ENCODE results near the gene CHST13.

DNA sequence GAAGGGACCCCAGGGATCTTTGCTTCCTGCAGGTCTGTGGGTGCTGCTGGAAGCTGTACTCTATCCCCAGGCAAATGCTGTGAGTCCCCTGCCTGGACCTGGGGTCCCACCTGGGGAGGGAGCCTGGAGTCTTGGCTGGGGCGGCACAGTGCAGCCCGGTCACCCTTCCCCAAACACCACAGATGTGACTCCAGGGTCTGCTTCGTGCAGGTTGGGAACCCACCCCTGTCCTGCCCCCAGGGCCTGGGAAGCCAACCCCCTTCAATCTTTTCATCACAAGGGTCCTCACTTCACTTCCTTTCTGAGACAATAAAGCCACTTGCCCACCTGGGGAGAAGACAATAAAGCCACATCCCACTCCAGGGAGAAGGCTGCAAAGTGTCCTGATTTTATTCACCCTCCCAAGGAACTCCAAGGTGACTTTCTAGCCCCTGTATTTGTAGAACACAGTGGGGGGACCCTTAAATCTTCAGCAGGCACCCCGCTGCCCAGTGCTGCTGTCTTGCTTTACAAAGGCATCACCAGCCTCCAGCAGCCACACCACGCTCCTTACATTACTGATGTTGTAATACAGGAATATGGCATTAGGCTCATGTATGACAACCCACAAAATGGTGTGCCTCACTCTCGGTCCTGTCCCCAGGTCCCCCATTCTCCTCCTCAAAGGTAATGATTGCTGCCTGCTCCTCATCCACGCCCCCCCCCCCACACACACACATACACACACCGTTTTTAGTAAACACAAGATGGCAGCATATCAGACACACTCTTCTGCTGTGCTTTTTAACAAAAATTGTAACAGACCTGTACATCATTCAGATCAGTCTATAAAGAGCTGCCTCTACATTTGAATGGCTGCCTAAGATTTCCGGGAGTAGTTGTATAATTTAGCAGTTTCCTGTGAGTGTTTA is 24.9 kb downstream of the CHST13 start:
- TF ChIP-seq, protein P1, sequence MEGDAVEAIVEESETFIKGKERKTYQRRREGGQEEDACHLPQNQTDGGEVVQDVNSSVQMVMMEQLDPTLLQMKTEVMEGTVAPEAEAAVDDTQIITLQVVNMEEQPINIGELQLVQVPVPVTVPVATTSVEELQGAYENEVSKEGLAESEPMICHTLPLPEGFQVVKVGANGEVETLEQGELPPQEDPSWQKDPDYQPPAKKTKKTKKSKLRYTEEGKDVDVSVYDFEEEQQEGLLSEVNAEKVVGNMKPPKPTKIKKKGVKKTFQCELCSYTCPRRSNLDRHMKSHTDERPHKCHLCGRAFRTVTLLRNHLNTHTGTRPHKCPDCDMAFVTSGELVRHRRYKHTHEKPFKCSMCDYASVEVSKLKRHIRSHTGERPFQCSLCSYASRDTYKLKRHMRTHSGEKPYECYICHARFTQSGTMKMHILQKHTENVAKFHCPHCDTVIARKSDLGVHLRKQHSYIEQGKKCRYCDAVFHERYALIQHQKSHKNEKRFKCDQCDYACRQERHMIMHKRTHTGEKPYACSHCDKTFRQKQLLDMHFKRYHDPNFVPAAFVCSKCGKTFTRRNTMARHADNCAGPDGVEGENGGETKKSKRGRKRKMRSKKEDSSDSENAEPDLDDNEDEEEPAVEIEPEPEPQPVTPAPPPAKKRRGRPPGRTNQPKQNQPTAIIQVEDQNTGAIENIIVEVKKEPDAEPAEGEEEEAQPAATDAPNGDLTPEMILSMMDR (IDR thresholded peaks at IDR 0.05 in 2 of 3, conservative IDR thresholded peaks at IDR 0.05 in 1 of 3; ENCODE audit: borderline replicate concordance in 1 of 3, insufficient read depth in 1 of 3, low read depth in 2 of 3, low read length in 2 of 3), result no peak
- TF ChIP-seq, protein P2, sequence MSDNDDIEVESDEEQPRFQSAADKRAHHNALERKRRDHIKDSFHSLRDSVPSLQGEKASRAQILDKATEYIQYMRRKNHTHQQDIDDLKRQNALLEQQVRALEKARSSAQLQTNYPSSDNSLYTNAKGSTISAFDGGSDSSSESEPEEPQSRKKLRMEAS (IDR thresholded peaks at IDR 0.05), result no peak
- no peak for TF ChIP-seq POLR2AphosphoS5 (IDR thresholded peaks at IDR 0.05; ENCODE audit: low read depth, low read length)
- TF ChIP-seq TCF7L2 (IDR thresholded peaks at IDR 0.05; ENCODE audit: borderline replicate concordance, extremely low read depth, insufficient read depth, insufficient read length), result no peak
- no peak for TF ChIP-seq EZH2phosphoT487 (IDR thresholded peaks at IDR 0.05; ENCODE audit: borderline replicate concordance)

Measured in HCT116 (cell line).